HG02610 (cell line): ENCODE measurements around the gene AQP10.
A peak's percentile ranks its signal among the peaks of the same experiment; 100 is the strongest.
"Not testable (repeated sequence)": the region's sequence is repeated elsewhere in the genome, so short reads cannot be mapped to it uniquely, and the experiment has no call there.

Experiments used
- ATAC-seq: cut with Tn5 transposase; IDR thresholded peaks from one replicate; pipeline ENCODE4 v1.9.1; 2021; ENCODE audit warnings: mild to moderate bottlenecking, moderate library complexity; ENCODE audit not compliant: unreplicated experiment

Gene AQP10

GRCh38 chr1:154320882-154321608 is at the start of gene AQP10:
TSS of gene AQP10 (plus strand) at chr1:154321093. CDS start at chr1:154321156, 63 bp downstream.
- no peak for ATAC-seq

- ATAC-seq = peak; percentile 86
These were observed 48.5 kb upstream of the AQP10 start, which contains the start of gene HAX1 for GRCh38 chr1:154272217-154272998. TSS of gene HAX1 (plus strand) at chr1:154272629. CDS start at chr1:154272724, 95 bp downstream.

GRCh38 chr1:154272999-154273563 is 47.8 kb upstream of the AQP10 start:
- no peak for ATAC-seq

GRCh38 chr1:154276797-154277196 is 44.1 kb upstream of the AQP10 start:
- ATAC-seq = no peak

GRCh38 chr1:154287591-154287990 is 33.3 kb upstream of the AQP10 start:
- not testable (repeated sequence) for ATAC-seq

- ATAC-seq = no peak
These were observed 32.2 kb upstream of the AQP10 start for GRCh38 chr1:154288661-154289060.

- no peak for ATAC-seq
These were observed 30.0 kb upstream of the AQP10 start for GRCh38 chr1:154290921-154291320.

GRCh38 chr1:154295408-154296235 is 25.3 kb upstream of the AQP10 start:
- ATAC-seq = no peak

GRCh38 chr1:154301582-154301981 is 19.3 kb upstream of the AQP10 start:
- ATAC-seq = no peak

- ATAC-seq = peak; percentile 74
These were observed 16.1 kb upstream of the AQP10 start for GRCh38 chr1:154304664-154305337.

GRCh38 chr1:154306151-154306550 is 14.7 kb upstream of the AQP10 start:
- no peak for ATAC-seq

GRCh38 chr1:154307670-154308270 is 13.1 kb upstream of the AQP10 start:
- not testable (repeated sequence) for ATAC-seq

GRCh38 chr1:154309136-154309535 is 11.8 kb upstream of the AQP10 start:
- ATAC-seq = not testable (repeated sequence)

- ATAC-seq = not testable (repeated sequence)
These were observed 8.4 kb upstream of the AQP10 start for GRCh38 chr1:154312229-154313065.

GRCh38 chr1:154313066-154313356 is 7.9 kb upstream of the AQP10 start:
- ATAC-seq = no peak

- not testable (repeated sequence) for ATAC-seq
These were observed 6.7 kb upstream of the AQP10 start for GRCh38 chr1:154314226-154314625.

- ATAC-seq = no peak
These were observed 4.2 kb upstream of the AQP10 start for GRCh38 chr1:154316704-154317103.

GRCh38 chr1:154318386-154318785 is 2.5 kb upstream of the AQP10 start:
- ATAC-seq = no peak

- not testable (repeated sequence) for ATAC-seq
These were observed 679 bp downstream of the AQP10 start for GRCh38 chr1:154321609-154321934.
